ENCODE measurements around the gene RETSAT.

Gene RETSAT

GRCh38 chr2:85354286-85355072 is at the start of gene RETSAT, which contains the start of gene ELMOD3:
RETSAT (minus strand) TSS chr2:85354528; CDS start chr2:85354507, 21 bp downstream.
ELMOD3 (plus strand) TSS chr2:85354769; CDS start chr2:85357199, 2,430 bp downstream.
- Histone ChIP-seq H3K4me3 (ENCODE audit: low read depth in 1 of 2, low read length in 2 of 2) (peak within 1 kb of the TSS; percentile 93 to 95), H3K27me3 (ENCODE audit: control insufficient read depth in 1 of 2, insufficient read depth in 2 of 2, low read length in 2 of 2) (no peaks in the 10 kb centered on the region), H3K9me3 (ENCODE audit: control insufficient read depth in 1 of 2, low read length in 2 of 2) (no peaks in the 10 kb centered on the region), H3K4me1 (ENCODE audit: control insufficient read depth in 1 of 2, insufficient read depth in 2 of 2, low read length in 2 of 2) (peaks cover 19% of the 10 kb centered on the region in 2 donors), H3K36me3 (ENCODE audit: control insufficient read depth in 1 of 2, insufficient read depth in 2 of 2, low read length in 2 of 2) (peaks cover 20 to 41% of the 10 kb centered on the region in 2 donors), H3K27ac (ENCODE audit: low read depth, low read length) (peak within 1 kb of the TSS; percentile 86), H3K9ac (ENCODE audit: low read depth in 1 of 2, low read length in 2 of 2) (peak within 1 kb of the TSS; percentile 76 to 95)

GRCh38 chr2:85401844-85402243 is 47.5 kb upstream of the RETSAT start:
- H3K27me3 ChIP-seq (ENCODE audit: control insufficient read depth in 1 of 2, insufficient read depth in 2 of 2, low read length in 2 of 2) = no peaks in the 10 kb centered on the region

DNA sequence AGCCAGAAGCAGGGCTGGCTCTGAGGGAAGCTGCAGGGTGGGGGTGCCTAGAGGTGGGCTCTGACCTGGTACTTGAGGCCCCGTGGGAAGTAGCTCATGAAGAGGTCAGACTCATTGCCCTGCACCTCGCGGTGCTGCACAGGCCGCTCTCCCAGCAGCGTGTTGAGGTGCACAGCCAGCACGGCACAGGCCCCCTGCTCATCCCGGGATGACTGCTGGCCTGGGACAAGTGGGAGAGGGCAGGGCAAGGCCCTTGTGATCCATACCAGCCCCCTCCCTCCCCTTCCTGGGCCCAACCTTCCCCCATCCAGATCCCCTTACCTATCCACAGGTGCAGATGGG is 47.1 kb upstream of the RETSAT start:
- no peaks in the 10 kb centered on the region for H3K9me3 ChIP-seq (ENCODE audit: control insufficient read depth in 1 of 2, low read length in 2 of 2)
- H3K27ac ChIP-seq (ENCODE audit: low read depth, low read length) = no peak overlapping the region
- H3K9ac ChIP-seq (ENCODE audit: low read depth in 1 of 2, low read length in 2 of 2) = no peak overlapping the region
- no peaks in the 10 kb centered on the region for H3K27me3 ChIP-seq (ENCODE audit: control insufficient read depth in 1 of 2, insufficient read depth in 2 of 2, low read length in 2 of 2)
- H3K36me3 ChIP-seq (ENCODE audit: control insufficient read depth in 1 of 2, insufficient read depth in 2 of 2, low read length in 2 of 2) = peaks cover 0 to 22% of the 10 kb centered on the region in 2 donors
- no peak overlapping the region for H3K4me3 ChIP-seq (ENCODE audit: low read depth in 1 of 2, low read length in 2 of 2)
- H3K4me1 ChIP-seq (ENCODE audit: control insufficient read depth in 1 of 2, insufficient read depth in 2 of 2, low read length in 2 of 2) = peaks cover 12% of the 10 kb centered on the region in 2 donors

More at GRCh38 chr2:85401844-85402243, 47.5 kb upstream of the RETSAT start:
- no peaks in the 10 kb centered on the region for H3K9me3 ChIP-seq (ENCODE audit: control insufficient read depth in 1 of 2, low read length in 2 of 2)
- H3K4me3 ChIP-seq (ENCODE audit: low read depth in 1 of 2, low read length in 2 of 2) = no peak overlapping the region
- H3K27ac ChIP-seq (ENCODE audit: low read depth, low read length) = no peak overlapping the region
- H3K4me1 ChIP-seq (ENCODE audit: control insufficient read depth in 1 of 2, insufficient read depth in 2 of 2, low read length in 2 of 2) = peaks cover 8 to 9% of the 10 kb centered on the region in 2 donors
- peaks cover 0 to 22% of the 10 kb centered on the region in 2 donors for H3K36me3 ChIP-seq (ENCODE audit: control insufficient read depth in 1 of 2, insufficient read depth in 2 of 2, low read length in 2 of 2)
- no peak overlapping the region for H3K9ac ChIP-seq (ENCODE audit: low read depth in 1 of 2, low read length in 2 of 2)

DNA sequence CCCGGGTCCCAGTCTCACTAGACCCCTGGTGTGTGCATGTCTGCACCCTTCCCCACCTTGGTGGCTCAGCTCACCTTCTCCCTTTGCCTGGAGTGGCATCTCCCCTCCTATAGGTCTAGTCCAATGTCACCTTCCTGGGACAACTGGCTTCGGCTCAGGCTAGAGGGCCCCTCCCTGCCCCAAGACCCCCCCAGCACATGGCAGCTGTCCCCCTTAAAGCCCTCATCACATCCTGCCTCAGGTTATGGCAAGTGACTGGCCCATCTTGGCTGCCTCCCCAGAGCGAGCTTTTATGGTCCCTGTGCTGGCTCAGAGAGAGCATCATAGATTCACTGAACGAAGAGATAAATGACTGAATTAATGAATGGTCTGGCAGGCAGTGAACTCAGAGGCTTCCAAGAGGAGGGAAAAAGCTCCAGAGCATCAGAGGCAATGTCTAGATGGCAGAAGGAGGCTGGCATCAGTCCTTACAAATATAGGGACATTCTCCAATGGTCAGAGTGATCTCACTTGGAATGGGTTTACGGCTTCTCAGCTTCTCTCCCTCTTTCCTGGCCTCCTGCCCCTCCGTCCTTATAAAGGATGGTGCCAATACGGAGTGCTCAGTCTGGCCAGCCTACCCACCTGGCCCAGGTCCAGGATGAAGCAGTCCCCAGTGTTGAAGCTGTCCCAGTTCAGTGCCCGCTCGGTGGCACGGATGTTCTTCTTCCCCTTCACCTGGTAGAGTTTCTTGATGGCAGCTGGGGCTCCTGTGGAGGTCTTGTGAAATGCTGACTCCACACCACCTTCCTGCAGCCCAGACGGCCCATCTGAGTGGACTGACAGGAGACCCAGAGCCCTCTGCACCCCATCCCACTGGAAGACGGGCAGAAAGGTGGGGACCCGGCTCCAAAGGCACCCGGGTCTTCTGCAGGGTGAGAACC is 46.5 kb upstream of the RETSAT start:
- H3K4me3 ChIP-seq (ENCODE audit: low read depth in 1 of 2, low read length in 2 of 2) = no peak overlapping the region
- no peak overlapping the region for H3K27ac ChIP-seq (ENCODE audit: low read depth, low read length)
- H3K27me3 ChIP-seq (ENCODE audit: control insufficient read depth in 1 of 2, insufficient read depth in 2 of 2, low read length in 2 of 2) = no peaks in the 10 kb centered on the region
- H3K9ac ChIP-seq (ENCODE audit: low read depth in 1 of 2, low read length in 2 of 2) = no peak overlapping the region
- H3K9me3 ChIP-seq (ENCODE audit: control insufficient read depth in 1 of 2, low read length in 2 of 2) = no peaks in the 10 kb centered on the region
- H3K4me1 ChIP-seq (ENCODE audit: control insufficient read depth in 1 of 2, insufficient read depth in 2 of 2, low read length in 2 of 2) = peaks cover 8 to 9% of the 10 kb centered on the region in 2 donors
- peaks cover 0 to 22% of the 10 kb centered on the region in 2 donors for H3K36me3 ChIP-seq (ENCODE audit: control insufficient read depth in 1 of 2, insufficient read depth in 2 of 2, low read length in 2 of 2)

DNA sequence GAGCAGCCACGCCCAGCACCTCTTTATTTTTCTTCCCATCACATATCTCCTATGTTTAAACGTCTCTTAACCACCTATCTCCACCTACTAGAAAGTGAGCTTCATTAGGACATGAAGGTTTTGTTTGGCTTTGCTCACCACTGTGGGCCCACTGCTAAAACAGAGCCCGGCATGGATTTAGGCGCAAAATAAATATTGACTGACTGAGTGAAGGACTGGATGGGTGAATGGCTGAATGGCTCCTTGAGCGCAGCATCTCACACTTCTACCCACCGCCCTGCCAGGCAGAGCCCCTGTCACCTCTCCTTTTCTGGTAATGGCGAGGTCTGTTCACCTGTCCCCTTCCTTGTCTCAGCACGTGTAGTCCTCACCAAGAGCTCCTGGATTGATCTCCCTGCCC is 45.7 kb upstream of the RETSAT start:
- Histone ChIP-seq H3K9me3 (ENCODE audit: control insufficient read depth in 1 of 2, low read length in 2 of 2) (no peaks in the 10 kb centered on the region), H3K4me1 (ENCODE audit: control insufficient read depth in 1 of 2, insufficient read depth in 2 of 2, low read length in 2 of 2) (peaks cover 8 to 9% of the 10 kb centered on the region in 2 donors), H3K27me3 (ENCODE audit: control insufficient read depth in 1 of 2, insufficient read depth in 2 of 2, low read length in 2 of 2) (no peaks in the 10 kb centered on the region), H3K4me3 (ENCODE audit: low read depth in 1 of 2, low read length in 2 of 2) (no peak overlapping the region), H3K9ac (ENCODE audit: low read depth in 1 of 2, low read length in 2 of 2) (no peak overlapping the region), H3K27ac (ENCODE audit: low read depth, low read length) (no peak overlapping the region), H3K36me3 (ENCODE audit: control insufficient read depth in 1 of 2, insufficient read depth in 2 of 2, low read length in 2 of 2) (peaks cover 0 to 22% of the 10 kb centered on the region in 2 donors)

DNA sequence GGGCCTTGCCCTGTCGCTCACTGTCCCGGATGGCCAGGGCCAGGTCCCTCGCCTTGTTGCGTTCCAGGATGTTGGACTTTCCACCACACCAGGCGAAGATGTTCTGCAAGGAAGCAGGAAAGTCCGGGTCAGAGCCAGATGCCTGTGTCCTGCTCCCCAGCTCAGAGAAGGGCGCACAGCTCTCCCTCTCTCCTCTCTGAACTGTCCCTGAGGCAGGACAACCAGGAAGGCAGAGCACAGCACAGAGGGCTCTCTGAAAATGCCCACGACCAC is 44.8 kb upstream of the RETSAT start:
- no peaks in the 10 kb centered on the region for H3K9me3 ChIP-seq (ENCODE audit: control insufficient read depth in 1 of 2, low read length in 2 of 2)
- H3K27me3 ChIP-seq (ENCODE audit: control insufficient read depth in 1 of 2, insufficient read depth in 2 of 2, low read length in 2 of 2) = no peaks in the 10 kb centered on the region
- H3K27ac ChIP-seq (ENCODE audit: low read depth, low read length) = no peak overlapping the region
- H3K36me3 ChIP-seq (ENCODE audit: control insufficient read depth in 1 of 2, insufficient read depth in 2 of 2, low read length in 2 of 2) = peaks cover 0 to 24% of the 10 kb centered on the region in 2 donors
- H3K4me1 ChIP-seq (ENCODE audit: control insufficient read depth in 1 of 2, insufficient read depth in 2 of 2, low read length in 2 of 2) = peaks cover 8 to 9% of the 10 kb centered on the region in 2 donors
- H3K4me3 ChIP-seq (ENCODE audit: low read depth in 1 of 2, low read length in 2 of 2) = no peak overlapping the region
- H3K9ac ChIP-seq (ENCODE audit: low read depth in 1 of 2, low read length in 2 of 2) = no peak overlapping the region

GRCh38 chr2:85398426-85399182 is 44.3 kb upstream of the RETSAT start:
- Histone ChIP-seq H3K9ac (ENCODE audit: low read depth in 1 of 2, low read length in 2 of 2) (no peak overlapping the region), H3K4me3 (ENCODE audit: low read depth in 1 of 2, low read length in 2 of 2) (no peak overlapping the region), H3K27me3 (ENCODE audit: control insufficient read depth in 1 of 2, insufficient read depth in 2 of 2, low read length in 2 of 2) (no peaks in the 10 kb centered on the region), H3K27ac (ENCODE audit: low read depth, low read length) (no peak overlapping the region), H3K4me1 (ENCODE audit: control insufficient read depth in 1 of 2, insufficient read depth in 2 of 2, low read length in 2 of 2) (peaks cover 8 to 9% of the 10 kb centered on the region in 2 donors), H3K36me3 (ENCODE audit: control insufficient read depth in 1 of 2, insufficient read depth in 2 of 2, low read length in 2 of 2) (peaks cover 0 to 28% of the 10 kb centered on the region in 2 donors), H3K9me3 (ENCODE audit: control insufficient read depth in 1 of 2, low read length in 2 of 2) (no peaks in the 10 kb centered on the region)

DNA sequence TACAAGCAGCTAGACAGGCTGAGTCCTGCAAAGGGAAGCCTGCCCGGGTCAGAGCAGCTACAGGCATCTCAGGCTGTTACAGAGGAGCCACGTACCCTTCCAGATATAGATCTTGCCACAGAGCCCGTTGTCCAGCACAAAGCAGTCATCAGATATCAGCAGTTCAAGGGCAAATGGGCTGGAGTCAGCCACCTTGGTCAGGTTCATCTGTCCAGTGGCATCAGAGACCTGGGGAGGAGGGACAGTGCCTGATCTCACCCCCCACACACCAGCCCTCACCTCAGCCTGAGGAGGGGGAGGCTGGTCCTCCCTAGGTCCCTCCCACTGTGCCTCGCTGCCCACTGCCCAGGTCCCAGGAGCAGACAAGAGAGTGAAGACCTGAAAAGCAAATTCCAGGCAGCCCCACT is 43.6 kb upstream of the RETSAT start:
- H3K27ac ChIP-seq (ENCODE audit: low read depth, low read length) = no peak overlapping the region
- no peaks in the 10 kb centered on the region for H3K27me3 ChIP-seq (ENCODE audit: control insufficient read depth in 1 of 2, insufficient read depth in 2 of 2, low read length in 2 of 2)
- no peaks in the 10 kb centered on the region for H3K9me3 ChIP-seq (ENCODE audit: control insufficient read depth in 1 of 2, low read length in 2 of 2)
- no peak overlapping the region for H3K4me3 ChIP-seq (ENCODE audit: low read depth in 1 of 2, low read length in 2 of 2)
- no peak overlapping the region for H3K9ac ChIP-seq (ENCODE audit: low read depth in 1 of 2, low read length in 2 of 2)
- H3K36me3 ChIP-seq (ENCODE audit: control insufficient read depth in 1 of 2, insufficient read depth in 2 of 2, low read length in 2 of 2) = peaks cover 0 to 28% of the 10 kb centered on the region in 2 donors
- H3K4me1 ChIP-seq (ENCODE audit: control insufficient read depth in 1 of 2, insufficient read depth in 2 of 2, low read length in 2 of 2) = peaks cover 8 to 9% of the 10 kb centered on the region in 2 donors

GRCh38 chr2:85396531-85397470 is 42.5 kb upstream of the RETSAT start:
- Histone ChIP-seq H3K4me1 (ENCODE audit: control insufficient read depth in 1 of 2, insufficient read depth in 2 of 2, low read length in 2 of 2) (peaks cover 8 to 9% of the 10 kb centered on the region in 2 donors), H3K4me3 (ENCODE audit: low read depth in 1 of 2, low read length in 2 of 2) (peak overlapping the region in 1 of 2 donors; percentile 5), H3K36me3 (ENCODE audit: control insufficient read depth in 1 of 2, insufficient read depth in 2 of 2, low read length in 2 of 2) (peaks cover 0 to 28% of the 10 kb centered on the region in 2 donors), H3K9me3 (ENCODE audit: control insufficient read depth in 1 of 2, low read length in 2 of 2) (no peaks in the 10 kb centered on the region), H3K9ac (ENCODE audit: low read depth in 1 of 2, low read length in 2 of 2) (peak overlapping the region in 1 of 2 donors; percentile 12), H3K27ac (ENCODE audit: low read depth, low read length) (no peak overlapping the region), H3K27me3 (ENCODE audit: control insufficient read depth in 1 of 2, insufficient read depth in 2 of 2, low read length in 2 of 2) (no peaks in the 10 kb centered on the region)
